Endothelial cell of hepatic sinusoid (primary cell): ENCODE data around the gene IDS.
"Not testable (repeated sequence)": the region's sequence is repeated elsewhere in the genome, so short reads cannot be mapped to it uniquely, and the experiment has no call there.

ENCODE experiments used
- in situ Hi-C: cut with HindIII; loops from 2 replicates; pipeline ENCODE4 v1.10.0; 2017; ENCODE audit warnings: low sequenced_read_pairs

IDS gene

GRCh38 chrX:149527705-149528104, 22.6 kb upstream of the IDS start:
- in situ Hi-C loops, result no loop called here

GRCh38 chrX:149526318-149527033, 21.4 kb upstream of the IDS start:
- in situ Hi-C loops, result not testable (repeated sequence)

- in situ Hi-C loops, result not testable (repeated sequence)
Observed at GRCh38 chrX:149525903-149526302, 20.8 kb upstream of the IDS start.

GRCh38 chrX:149525389-149525788, 20.3 kb upstream of the IDS start:
- in situ Hi-C loops, result not testable (repeated sequence)

GRCh38 chrX:149522916-149523315, 17.8 kb upstream of the IDS start:
- in situ Hi-C loops, result no loop called here

GRCh38 chrX:149521438-149521837, 16.3 kb upstream of the IDS start:
- in situ Hi-C loops, result no loop called here

GRCh38 chrX:149520636-149521277, 15.7 kb upstream of the IDS start:
- in situ Hi-C loops, result not testable (repeated sequence)

- in situ Hi-C loops, result no loop called here
Observed at GRCh38 chrX:149518236-149518635, 13.1 kb upstream of the IDS start.

GRCh38 chrX:149517308-149517707, 12.2 kb upstream of the IDS start:
- in situ Hi-C loops, result no loop called here

- in situ Hi-C loops, result no loop called here
Observed at GRCh38 chrX:149516604-149517003, 11.5 kb upstream of the IDS start.

- in situ Hi-C loops, result no loop called here
Observed at GRCh38 chrX:149515954-149516602, 11.0 kb upstream of the IDS start.

- in situ Hi-C loops, result no loop called here
Observed at GRCh38 chrX:149513825-149514428, 8.8 kb upstream of the IDS start.

GRCh38 chrX:149512225-149512885, 7.2 kb upstream of the IDS start:
- in situ Hi-C loops, result no loop called here

GRCh38 chrX:149511081-149511480, 6.0 kb upstream of the IDS start:
- in situ Hi-C loops, result no loop called here

- in situ Hi-C loops, result no loop called here
Observed at GRCh38 chrX:149510386-149510785, 5.3 kb upstream of the IDS start.

- in situ Hi-C loops, result no loop called here
Observed at GRCh38 chrX:149508467-149508866, 3.4 kb upstream of the IDS start.

- in situ Hi-C loops, result no loop called here
Observed at GRCh38 chrX:149506349-149506748, 1.2 kb upstream of the IDS start.

GRCh38 chrX:149505671-149506070, 565 bp upstream of the IDS start:
- in situ Hi-C loops, result no loop called here

GRCh38 chrX:149504226-149504914, 736 bp downstream of the IDS start:
- in situ Hi-C loops, result no loop called here

GRCh38 chrX:149503446-149503845, 1.7 kb downstream of the IDS start:
- in situ Hi-C loops, result not testable (repeated sequence)

- in situ Hi-C loops, result not testable (repeated sequence)
Observed at GRCh38 chrX:149502923-149503322, 2.2 kb downstream of the IDS start.
